ENCODE data around the gene SUMF1. TPM values are rescaled to one million over a fixed set of nuclear protein-coding genes. Genes with fewer than 3 reads are reported as not detected.
A peak's percentile ranks its signal among the peaks of the same experiment; 100 is the strongest.

The SUMF1 gene
- total and polyA plus RNA-seq, 5 donors, result 7.8 to 14.4 (median 10.9) TPM

GRCh38 chr3:4355401-4356219 lies 111.5 kb downstream of the SUMF1 start:
- Histone ChIP-seq H3K9me3 (ENCODE audit: control insufficient read depth, low read length) (no peaks in the 10 kb centered on the region), H3K4me3 (ENCODE audit: low read length) (no peak overlapping the region), H3K27me3 (ENCODE audit: control insufficient read depth, insufficient read depth) (no peaks in the 10 kb centered on the region), H3K27ac (ENCODE audit: low read length) (no peak overlapping the region), H3K4me1 (ENCODE audit: control insufficient read depth, insufficient read depth, low read length) (no peaks in the 10 kb centered on the region)
- ATAC-seq (peak in 1 of 2 donors; percentile 44), DNase-seq (peak; percentile 56 to 84 (median 68))
- WGBS, result 39% methylated on average over 6 of the region's 6 CpGs
- intact Hi-C loops (cut with DNase I), result loop anchor here in 2 of 4 donors (10.0 kb wide), 2 partner anchors 109 to 139 kb away; partner anchors contain the start of genes ITPR1 (in 1 of the 2) and SUMF1 (in 1 of the 2)

GRCh38 chr3:4351872-4352271 lies 115.2 kb downstream of the SUMF1 start:
- Histone ChIP-seq H3K4me1 (ENCODE audit: control insufficient read depth, insufficient read depth, low read length) (no peaks in the 10 kb centered on the region), H3K27me3 (ENCODE audit: control insufficient read depth, insufficient read depth) (no peaks in the 10 kb centered on the region), H3K4me3 (ENCODE audit: low read length) (no peak overlapping the region), H3K9me3 (ENCODE audit: control insufficient read depth, low read length) (no peaks in the 10 kb centered on the region), H3K27ac (ENCODE audit: low read length) (no peak overlapping the region)
- ATAC-seq, result no peak
- intact Hi-C loops (cut with DNase I), result loop anchor here (2.0 to 10.0 kb wide), 4 partner anchors 113 to 281 kb away; partner anchors contain the start of genes ITPR1 (in 1 of the 4) and SUMF1 (in 1 of the 4)
- no peak for DNase-seq
- WGBS, result 87% methylated on average over 4 of the region's 4 CpGs

- Histone ChIP-seq H3K9me3 (ENCODE audit: control insufficient read depth, low read length) (no peaks in the 10 kb centered on the region), H3K27ac (ENCODE audit: low read length) (no peak overlapping the region), H3K4me1 (ENCODE audit: control insufficient read depth, insufficient read depth, low read length) (no peaks in the 10 kb centered on the region), H3K27me3 (ENCODE audit: control insufficient read depth, insufficient read depth) (no peaks in the 10 kb centered on the region), H3K4me3 (ENCODE audit: low read length) (peak overlapping the region; percentile 60)
- 21% methylated on average over 11 of the region's 11 CpGs for WGBS
- intact Hi-C loops (cut with DNase I), result loop anchor here (2.0 to 10.0 kb wide), 4 partner anchors 113 to 281 kb away; partner anchors contain the start of genes ITPR1 (in 1 of the 4) and SUMF1 (in 1 of the 4)
- ATAC-seq (peak; percentile 63 to 75), DNase-seq (no peak)
Measured at GRCh38 chr3:4351164-4351855, 115.8 kb downstream of the SUMF1 start.

GRCh38 chr3:4350789-4351163 lies 116.3 kb downstream of the SUMF1 start:
- ATAC-seq, result peak; percentile 90 to 92
- Histone ChIP-seq H3K27me3 (ENCODE audit: control insufficient read depth, insufficient read depth) (no peaks in the 10 kb centered on the region), H3K9me3 (ENCODE audit: control insufficient read depth, low read length) (no peaks in the 10 kb centered on the region), H3K4me3 (ENCODE audit: low read length) (peak overlapping the region; percentile 60), H3K4me1 (ENCODE audit: control insufficient read depth, insufficient read depth, low read length) (no peaks in the 10 kb centered on the region), H3K27ac (ENCODE audit: low read length) (no peak overlapping the region)
- intact Hi-C loops (cut with DNase I), result loop anchor here (2.0 to 10.0 kb wide), 4 partner anchors 114 to 282 kb away; partner anchors contain the start of genes ITPR1 (in 1 of the 4) and SUMF1 (in 1 of the 4)
- under 1% methylated on average over 2 of the region's 2 CpGs for WGBS
- no peak for DNase-seq

GRCh38 chr3:4343258-4343657 lies 123.8 kb downstream of the SUMF1 start:
- 89% methylated on average over 1 of the region's 1 CpG for WGBS
- H3K27me3 ChIP-seq (ENCODE audit: control insufficient read depth, insufficient read depth), result no peaks in the 10 kb centered on the region

GRCh38 chr3:4341336-4341675 lies 125.8 kb downstream of the SUMF1 start:
- DNase-seq (no peak), ATAC-seq (no peak)
- Histone ChIP-seq H3K27me3 (ENCODE audit: control insufficient read depth, insufficient read depth) (no peaks in the 10 kb centered on the region), H3K4me1 (ENCODE audit: control insufficient read depth, insufficient read depth, low read length) (no peaks in the 10 kb centered on the region), H3K27ac (ENCODE audit: low read length) (no peak overlapping the region), H3K4me3 (ENCODE audit: low read length) (no peak overlapping the region), H3K9me3 (ENCODE audit: control insufficient read depth, low read length) (no peaks in the 10 kb centered on the region)
- intact Hi-C loops (cut with DNase I), result no loop called here

More at GRCh38 chr3:4343258-4343657, 123.8 kb downstream of the SUMF1 start:
- intact Hi-C loops (cut with DNase I), result no loop called here
- ATAC-seq (no peak), DNase-seq (no peak)
- Histone ChIP-seq H3K9me3 (ENCODE audit: control insufficient read depth, low read length) (no peaks in the 10 kb centered on the region), H3K27ac (ENCODE audit: low read length) (no peak overlapping the region), H3K4me3 (ENCODE audit: low read length) (no peak overlapping the region), H3K4me1 (ENCODE audit: control insufficient read depth, insufficient read depth, low read length) (no peaks in the 10 kb centered on the region)

GRCh38 chr3:4340411-4341335 lies 126.4 kb downstream of the SUMF1 start:
- DNase-seq (no peak), ATAC-seq (peak; percentile 59 to 74)
- Histone ChIP-seq H3K27me3 (ENCODE audit: control insufficient read depth, insufficient read depth) (no peaks in the 10 kb centered on the region), H3K27ac (ENCODE audit: low read length) (no peak overlapping the region), H3K4me1 (ENCODE audit: control insufficient read depth, insufficient read depth, low read length) (no peaks in the 10 kb centered on the region), H3K4me3 (ENCODE audit: low read length) (no peak overlapping the region), H3K9me3 (ENCODE audit: control insufficient read depth, low read length) (no peaks in the 10 kb centered on the region)
- intact Hi-C loops (cut with DNase I), result no loop called here
- 57% methylated on average over 6 of the region's 6 CpGs for WGBS

GRCh38 chr3:4340077-4340410 lies 127.0 kb downstream of the SUMF1 start:
- Histone ChIP-seq H3K27me3 (ENCODE audit: control insufficient read depth, insufficient read depth) (no peaks in the 10 kb centered on the region), H3K27ac (ENCODE audit: low read length) (no peak overlapping the region), H3K9me3 (ENCODE audit: control insufficient read depth, low read length) (no peaks in the 10 kb centered on the region), H3K4me1 (ENCODE audit: control insufficient read depth, insufficient read depth, low read length) (no peaks in the 10 kb centered on the region), H3K4me3 (ENCODE audit: low read length) (no peak overlapping the region)
- no peak for DNase-seq
- 95% methylated on average over 4 of the region's 4 CpGs for whole genome bisulfite sequencing
- ATAC-seq, result no peak
- intact Hi-C loops (cut with DNase I), result no loop called here

- Histone ChIP-seq H3K9me3 (ENCODE audit: control insufficient read depth, low read length) (no peaks in the 10 kb centered on the region), H3K4me1 (ENCODE audit: control insufficient read depth, insufficient read depth, low read length) (no peaks in the 10 kb centered on the region), H3K4me3 (ENCODE audit: low read length) (no peak overlapping the region), H3K27ac (ENCODE audit: low read length) (no peak overlapping the region), H3K27me3 (ENCODE audit: control insufficient read depth, insufficient read depth) (no peaks in the 10 kb centered on the region)
- no peak for ATAC-seq
- intact Hi-C loops (cut with DNase I), result no loop called here
- WGBS, result 93% methylated on average over 5 of the region's 5 CpGs
- no peak for DNase-seq
Measured at GRCh38 chr3:4338751-4339150, 128.3 kb downstream of the SUMF1 start.

- H3K9me3 ChIP-seq (ENCODE audit: control insufficient read depth, low read length), result no peaks in the 10 kb centered on the region
- DNase-seq, result no peak
- intact Hi-C loops (cut with DNase I), result no loop called here
- no peak overlapping the region for H3K27ac ChIP-seq (ENCODE audit: low read length)
- H3K4me1 ChIP-seq (ENCODE audit: control insufficient read depth, insufficient read depth, low read length), result no peaks in the 10 kb centered on the region
- no peak for ATAC-seq
- H3K27me3 ChIP-seq (ENCODE audit: control insufficient read depth, insufficient read depth), result no peaks in the 10 kb centered on the region
- 44% methylated on average over 3 of the region's 3 CpGs for WGBS
- no peak overlapping the region for H3K4me3 ChIP-seq (ENCODE audit: low read length)
Measured at GRCh38 chr3:4336850-4337546, 130.1 kb downstream of the SUMF1 start.
